ENCODE measurements around the gene PTPRS. TPM values are rescaled to one million over a fixed set of nuclear protein-coding genes. Genes with fewer than 3 reads are reported as not detected.

The PTPRS gene
- total and polyA plus RNA-seq, 2 of the 13 experiments (the other 11 are each of a cell fraction or from before 2014, with no cell fraction given) = 32.7 to 43.9 TPM

GRCh38 chr19:5318306-5318705, 22.3 kb downstream of the PTPRS start (continued):
- TF ChIP-seq ZNF792 (CRISPR knock-in tag; IDR thresholded peaks at IDR 0.05) (no peak), ZMYM3 (CRISPR knock-in tag; IDR thresholded peaks at IDR 0.05) (peak; percentile 67), DPF2 (CRISPR knock-in tag; IDR thresholded peaks at IDR 0.05; ENCODE audit: borderline replicate concordance, low read depth) (no peak), GABPA (IDR thresholded peaks at IDR 0.05; ENCODE audit: low read depth, low read length) (no peak), GABPA (CRISPR knock-in tag; IDR thresholded peaks at IDR 0.05; ENCODE audit: low read depth) (no peak), MTA3 (CRISPR knock-in tag; IDR thresholded peaks at IDR 0.05) (no peak), ZNF770 (CRISPR knock-in tag; IDR thresholded peaks at IDR 0.05) (no peak), ZNF598 (CRISPR knock-in tag; IDR thresholded peaks at IDR 0.05; ENCODE audit: borderline replicate concordance) (no peak), ZNF619 (CRISPR knock-in tag; IDR thresholded peaks at IDR 0.05) (no peak), ZNF367 (CRISPR knock-in tag; IDR thresholded peaks at IDR 0.05; ENCODE audit: borderline replicate concordance) (no peak), ZNF180 (CRISPR knock-in tag; IDR thresholded peaks at IDR 0.05; ENCODE audit: borderline replicate concordance, low read depth) (no peak), GLI4 (CRISPR knock-in tag; IDR thresholded peaks at IDR 0.05; ENCODE audit: borderline replicate concordance) (no peak), PRDM15 (CRISPR knock-in tag; IDR thresholded peaks at IDR 0.05) (no peak), ADNP (CRISPR knock-in tag; IDR thresholded peaks at IDR 0.05) (0 out of 2 replicates have a peak, but pooled peaks have one; percentile 38), ATF7 (IDR thresholded peaks at IDR 0.05) (no peak), ATF7 (CRISPR knock-in tag; IDR thresholded peaks at IDR 0.05) (no peak), SALL2 (CRISPR knock-in tag; IDR thresholded peaks at IDR 0.05) (no peak)

Measured in HepG2 (cell line).